GM12878 (cell line): ENCODE results near the gene TADA3.

Experiments used
- NFIC ChIP-seq: IDR thresholded peaks from 2 replicates; pipeline ENCODE4 v1.6.1; 2012; ENCODE audit warnings: low read depth, mild to moderate bottlenecking, inconsistent platforms, low read length, moderate library complexity
- NFYA ChIP-seq: IDR thresholded peaks from 2 replicates; pipeline ENCODE4 v1.6.1; 2011; ENCODE audit warnings: low read depth, mild to moderate bottlenecking, low read length, improper control_type of control experiment, borderline replicate concordance
- PAX5 ChIP-seq: IDR thresholded peaks from 2 replicates; pipeline ENCODE4 v1.6.1; 2011; ENCODE audit warnings: low read depth, low read length, borderline replicate concordance
- POLR2A ChIP-seq: IDR thresholded peaks from 2 replicates; pipeline ENCODE4 v1.6.1; 2011; ENCODE audit warnings: low read depth, mild to moderate bottlenecking, low read length
- SRF ChIP-seq, 2 experiments: IDR thresholded peaks; 2 replicates each; pipeline ENCODE4 v1.6.1; 2011; ENCODE audit warnings: low read depth in 2 of 2, low read length in 2 of 2, mild to moderate bottlenecking in 1 of 2, moderate library complexity in 1 of 2
- TAF1 ChIP-seq: IDR thresholded peaks from 2 replicates; pipeline ENCODE4 v1.6.1; 2011; ENCODE audit warnings: mild to moderate bottlenecking, low read depth, low read length, borderline replicate concordance
- TF ChIP-seq, protein P1 (sequence below), 3 experiments: IDR thresholded peaks in 2 of 3; conservative IDR thresholded peaks in 1 of 3; 2 replicates each; pipeline ENCODE4 v1.5.1; 2011; ENCODE audit warnings: low read depth in 3 of 3, low read length in 3 of 3, mild to moderate bottlenecking in 3 of 3, control low read depth in 2 of 3, moderate library complexity in 2 of 3, inconsistent platforms in 1 of 3, mixed read lengths in 1 of 3; ENCODE audit not compliant: control insufficient read depth in 2 of 3, insufficient read depth in 1 of 3; ENCODE audit errors: extremely low read depth in 1 of 3
- TF ChIP-seq, protein P2 (sequence below): fragments of 450-650 bp; IDR thresholded peaks from 2 replicates; pipeline ENCODE4 v1.6.1; 2017; ENCODE audit warnings: antibody characterized with exemption, mild to moderate bottlenecking, moderate library complexity
- TF ChIP-seq, protein P3 (sequence below): IDR thresholded peaks from 2 replicates; pipeline ENCODE4 v1.6.1; 2012; ENCODE audit warnings: low read length, inconsistent platforms

DNA sequence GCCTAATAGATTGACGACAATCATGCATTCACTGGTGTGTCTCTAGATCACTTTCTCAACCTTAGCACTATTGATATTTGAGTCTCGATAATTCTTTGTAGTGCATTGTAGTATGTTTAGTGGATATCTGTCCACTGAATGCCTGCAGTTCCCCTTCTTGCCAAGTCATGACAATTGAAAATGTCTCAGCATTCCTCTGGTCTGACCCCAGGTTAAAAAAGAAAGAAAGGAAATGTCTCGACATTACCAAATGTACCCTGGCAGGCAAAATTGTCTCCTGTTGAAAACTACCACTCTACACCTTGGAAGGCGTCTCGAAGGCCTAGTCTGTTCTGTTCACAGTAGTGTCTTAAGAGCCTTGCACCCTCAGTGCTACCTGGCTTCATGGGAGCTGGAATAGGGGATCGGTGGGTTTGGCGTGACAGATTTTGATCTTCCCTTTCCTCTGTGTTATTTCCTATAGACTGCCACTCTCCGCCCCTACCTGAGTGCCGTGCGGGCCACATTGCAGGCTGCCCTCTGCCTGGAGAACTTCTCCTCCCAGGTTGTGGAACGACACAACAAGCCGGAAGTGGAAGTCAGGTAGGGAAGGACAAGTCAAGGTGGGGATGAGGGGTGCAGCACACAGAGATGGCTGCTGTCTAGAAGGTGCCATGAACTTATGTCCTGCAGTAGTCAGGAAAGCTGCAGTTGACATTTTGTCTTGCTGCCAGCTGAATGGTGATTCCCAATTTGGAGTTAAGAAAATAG, 5.1 kb upstream of the TADA3 start:
- TF ChIP-seq PAX5 (no peak), TAF1 (no peak), POLR2A (no peak), NFIC (no peak), NFYA (no peak), SRF (IDR thresholded peaks at IDR 0.05; ENCODE audit: low read depth in 2 of 2, low read length in 2 of 2) (no peak)
- TF ChIP-seq, protein P1, sequence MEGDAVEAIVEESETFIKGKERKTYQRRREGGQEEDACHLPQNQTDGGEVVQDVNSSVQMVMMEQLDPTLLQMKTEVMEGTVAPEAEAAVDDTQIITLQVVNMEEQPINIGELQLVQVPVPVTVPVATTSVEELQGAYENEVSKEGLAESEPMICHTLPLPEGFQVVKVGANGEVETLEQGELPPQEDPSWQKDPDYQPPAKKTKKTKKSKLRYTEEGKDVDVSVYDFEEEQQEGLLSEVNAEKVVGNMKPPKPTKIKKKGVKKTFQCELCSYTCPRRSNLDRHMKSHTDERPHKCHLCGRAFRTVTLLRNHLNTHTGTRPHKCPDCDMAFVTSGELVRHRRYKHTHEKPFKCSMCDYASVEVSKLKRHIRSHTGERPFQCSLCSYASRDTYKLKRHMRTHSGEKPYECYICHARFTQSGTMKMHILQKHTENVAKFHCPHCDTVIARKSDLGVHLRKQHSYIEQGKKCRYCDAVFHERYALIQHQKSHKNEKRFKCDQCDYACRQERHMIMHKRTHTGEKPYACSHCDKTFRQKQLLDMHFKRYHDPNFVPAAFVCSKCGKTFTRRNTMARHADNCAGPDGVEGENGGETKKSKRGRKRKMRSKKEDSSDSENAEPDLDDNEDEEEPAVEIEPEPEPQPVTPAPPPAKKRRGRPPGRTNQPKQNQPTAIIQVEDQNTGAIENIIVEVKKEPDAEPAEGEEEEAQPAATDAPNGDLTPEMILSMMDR (IDR thresholded peaks at IDR 0.05 in 2 of 3, conservative IDR thresholded peaks at IDR 0.05 in 1 of 3; ENCODE audit: control insufficient read depth in 2 of 3, extremely low read depth in 1 of 3, insufficient read depth in 1 of 3, low read depth in 3 of 3, low read length in 3 of 3), result no peak
- TF ChIP-seq, protein P2, sequence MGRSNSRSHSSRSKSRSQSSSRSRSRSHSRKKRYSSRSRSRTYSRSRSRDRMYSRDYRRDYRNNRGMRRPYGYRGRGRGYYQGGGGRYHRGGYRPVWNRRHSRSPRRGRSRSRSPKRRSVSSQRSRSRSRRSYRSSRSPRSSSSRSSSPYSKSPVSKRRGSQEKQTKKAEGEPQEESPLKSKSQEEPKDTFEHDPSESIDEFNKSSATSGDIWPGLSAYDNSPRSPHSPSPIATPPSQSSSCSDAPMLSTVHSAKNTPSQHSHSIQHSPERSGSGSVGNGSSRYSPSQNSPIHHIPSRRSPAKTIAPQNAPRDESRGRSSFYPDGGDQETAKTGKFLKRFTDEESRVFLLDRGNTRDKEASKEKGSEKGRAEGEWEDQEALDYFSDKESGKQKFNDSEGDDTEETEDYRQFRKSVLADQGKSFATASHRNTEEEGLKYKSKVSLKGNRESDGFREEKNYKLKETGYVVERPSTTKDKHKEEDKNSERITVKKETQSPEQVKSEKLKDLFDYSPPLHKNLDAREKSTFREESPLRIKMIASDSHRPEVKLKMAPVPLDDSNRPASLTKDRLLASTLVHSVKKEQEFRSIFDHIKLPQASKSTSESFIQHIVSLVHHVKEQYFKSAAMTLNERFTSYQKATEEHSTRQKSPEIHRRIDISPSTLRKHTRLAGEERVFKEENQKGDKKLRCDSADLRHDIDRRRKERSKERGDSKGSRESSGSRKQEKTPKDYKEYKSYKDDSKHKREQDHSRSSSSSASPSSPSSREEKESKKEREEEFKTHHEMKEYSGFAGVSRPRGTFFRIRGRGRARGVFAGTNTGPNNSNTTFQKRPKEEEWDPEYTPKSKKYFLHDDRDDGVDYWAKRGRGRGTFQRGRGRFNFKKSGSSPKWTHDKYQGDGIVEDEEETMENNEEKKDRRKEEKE, result no peak
- TF ChIP-seq, protein P3, sequence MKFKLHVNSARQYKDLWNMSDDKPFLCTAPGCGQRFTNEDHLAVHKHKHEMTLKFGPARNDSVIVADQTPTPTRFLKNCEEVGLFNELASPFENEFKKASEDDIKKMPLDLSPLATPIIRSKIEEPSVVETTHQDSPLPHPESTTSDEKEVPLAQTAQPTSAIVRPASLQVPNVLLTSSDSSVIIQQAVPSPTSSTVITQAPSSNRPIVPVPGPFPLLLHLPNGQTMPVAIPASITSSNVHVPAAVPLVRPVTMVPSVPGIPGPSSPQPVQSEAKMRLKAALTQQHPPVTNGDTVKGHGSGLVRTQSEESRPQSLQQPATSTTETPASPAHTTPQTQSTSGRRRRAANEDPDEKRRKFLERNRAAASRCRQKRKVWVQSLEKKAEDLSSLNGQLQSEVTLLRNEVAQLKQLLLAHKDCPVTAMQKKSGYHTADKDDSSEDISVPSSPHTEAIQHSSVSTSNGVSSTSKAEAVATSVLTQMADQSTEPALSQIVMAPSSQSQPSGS, result no peak
